GM19043 (cell line): ENCODE data around the gene MSI2.

Source experiments
- ATAC-seq: cut with Tn5 transposase; IDR thresholded peaks from one replicate; pipeline ENCODE4 v1.9.1; 2021; ENCODE audit warnings: low read depth; ENCODE audit not compliant: unreplicated experiment

MSI2 gene

GRCh38 chr17:57313097-57313835, 56.9 kb downstream of the MSI2 start:
- ATAC-seq, result no peak

GRCh38 chr17:57315061-57316015, 59.0 kb downstream of the MSI2 start:
- ATAC-seq, result no peak

GRCh38 chr17:57316361-57316760, 60.0 kb downstream of the MSI2 start:
- no peak for ATAC-seq

GRCh38 chr17:57317079-57317478, 60.8 kb downstream of the MSI2 start:
- ATAC-seq, result no peak

- no peak for ATAC-seq
Observed at GRCh38 chr17:57318913-57319312, 62.6 kb downstream of the MSI2 start.

- ATAC-seq, result no peak
Observed at GRCh38 chr17:57319806-57320205, 63.5 kb downstream of the MSI2 start.

- ATAC-seq, result no peak
Observed at GRCh38 chr17:57323391-57323790, 67.1 kb downstream of the MSI2 start.

- ATAC-seq, result no peak
Observed at GRCh38 chr17:57324060-57324459, 67.7 kb downstream of the MSI2 start.

GRCh38 chr17:57324631-57325030, 68.3 kb downstream of the MSI2 start:
- no peak for ATAC-seq

- no peak for ATAC-seq
Observed at GRCh38 chr17:57326336-57326735, 70.0 kb downstream of the MSI2 start.

- no peak for ATAC-seq
Observed at GRCh38 chr17:57326764-57327163, 70.4 kb downstream of the MSI2 start.

GRCh38 chr17:57327176-57327970, 71.0 kb downstream of the MSI2 start:
- no peak for ATAC-seq

- no peak for ATAC-seq
Observed at GRCh38 chr17:57328109-57328882, 72.0 kb downstream of the MSI2 start.

- ATAC-seq, result no peak
Observed at GRCh38 chr17:57329380-57330214, 73.3 kb downstream of the MSI2 start.

- ATAC-seq, result no peak
Observed at GRCh38 chr17:57330587-57330986, 74.3 kb downstream of the MSI2 start.

GRCh38 chr17:57331423-57331822, 75.1 kb downstream of the MSI2 start:
- ATAC-seq, result no peak

- no peak for ATAC-seq
Observed at GRCh38 chr17:57332501-57332900, 76.2 kb downstream of the MSI2 start.

- no peak for ATAC-seq
Observed at GRCh38 chr17:57335195-57335792, 79.0 kb downstream of the MSI2 start.

GRCh38 chr17:57337390-57337789, 81.1 kb downstream of the MSI2 start:
- ATAC-seq, result no peak
